GM18498 (cell line): ENCODE results near the gene MRPS25.
"Not testable (repeated sequence)": the region's sequence is repeated elsewhere in the genome, so short reads cannot be mapped to it uniquely, and the experiment has no call there.

Source experiments
- ATAC-seq: cut with Tn5 transposase; IDR thresholded peaks from one replicate; pipeline ENCODE4 v1.9.1; 2021; ENCODE audit warnings: mild to moderate bottlenecking, moderate library complexity; ENCODE audit not compliant: unreplicated experiment

The MRPS25 gene

GRCh38 chr3:15044326-15044725 lies 20.8 kb downstream of the MRPS25 start:
- ATAC-seq, result no peak

- ATAC-seq, result no peak
Observed at GRCh38 chr3:15043408-15044171, 21.5 kb downstream of the MRPS25 start.

GRCh38 chr3:15042936-15043335 lies 22.2 kb downstream of the MRPS25 start:
- ATAC-seq, result no peak

GRCh38 chr3:15041950-15042349 lies 23.2 kb downstream of the MRPS25 start:
- ATAC-seq, result no peak

- ATAC-seq, result no peak
Observed at GRCh38 chr3:15040844-15041243, 24.3 kb downstream of the MRPS25 start.

- ATAC-seq, result no peak
Observed at GRCh38 chr3:15038306-15038705, 26.8 kb downstream of the MRPS25 start.

- ATAC-seq, result no peak
Observed at GRCh38 chr3:15033103-15033502, 32.0 kb downstream of the MRPS25 start.

GRCh38 chr3:15032650-15033049 lies 32.5 kb downstream of the MRPS25 start:
- ATAC-seq, result no peak

- ATAC-seq, result no peak
Observed at GRCh38 chr3:15029625-15030024, 35.5 kb downstream of the MRPS25 start.

GRCh38 chr3:15023719-15024118 lies 41.4 kb downstream of the MRPS25 start:
- ATAC-seq, result no peak

- ATAC-seq, result no peak
Observed at GRCh38 chr3:15023249-15023648, 41.9 kb downstream of the MRPS25 start.

- no peak for ATAC-seq
Observed at GRCh38 chr3:15017191-15017590, 47.9 kb downstream of the MRPS25 start.

- no peak for ATAC-seq
Observed at GRCh38 chr3:15015456-15015855, 49.7 kb downstream of the MRPS25 start.

- no peak for ATAC-seq
Observed at GRCh38 chr3:15014606-15015328, 50.3 kb downstream of the MRPS25 start.

GRCh38 chr3:15011174-15011573 lies 53.9 kb downstream of the MRPS25 start:
- no peak for ATAC-seq

GRCh38 chr3:15010664-15011063 lies 54.5 kb downstream of the MRPS25 start:
- no peak for ATAC-seq

GRCh38 chr3:15009167-15009566 lies 55.9 kb downstream of the MRPS25 start:
- no peak for ATAC-seq

- ATAC-seq, result no peak
Observed at GRCh38 chr3:15007681-15008141, 57.4 kb downstream of the MRPS25 start.

- not testable (repeated sequence) for ATAC-seq
Observed at GRCh38 chr3:14999182-14999581, 65.9 kb downstream of the MRPS25 start.
